Measurements from ENCODE around the gene ZNF436.

The ZNF436 gene

GRCh38 chr1:23369335-23370013, at the start of gene ZNF436:
TSS of gene ZNF436 (minus strand) at chr1:23369836. CDS start at chr1:23368005, 1,831 bp downstream.
- no peak for FAIRE-seq

- no peak for FAIRE-seq
Observed at GRCh38 chr1:23419180-23419579, 49.5 kb upstream of the ZNF436 start.

- FAIRE-seq: no peak
Observed at GRCh38 chr1:23417570-23417969, 47.9 kb upstream of the ZNF436 start.

- FAIRE-seq: no peak
Observed at GRCh38 chr1:23416964-23417363, 47.3 kb upstream of the ZNF436 start.

- no peak for FAIRE-seq
Observed at GRCh38 chr1:23408797-23409290, 39.2 kb upstream of the ZNF436 start.

- FAIRE-seq: no peak
Observed at GRCh38 chr1:23407016-23407630, 37.5 kb upstream of the ZNF436 start.

- no peak for FAIRE-seq
Observed at GRCh38 chr1:23405946-23406345, 36.3 kb upstream of the ZNF436 start.

- FAIRE-seq: no peak
Observed at GRCh38 chr1:23403735-23404486, 34.3 kb upstream of the ZNF436 start.

GRCh38 chr1:23403355-23403734, 33.7 kb upstream of the ZNF436 start:
- FAIRE-seq: no peak

- FAIRE-seq: no peak
Observed at GRCh38 chr1:23403038-23403336, 33.4 kb upstream of the ZNF436 start.

- FAIRE-seq: no peak
Observed at GRCh38 chr1:23402286-23403037, 32.8 kb upstream of the ZNF436 start.

- FAIRE-seq: no peak
Observed at GRCh38 chr1:23401313-23401712, 31.7 kb upstream of the ZNF436 start.

- FAIRE-seq: no peak
Observed at GRCh38 chr1:23400324-23401114, 30.9 kb upstream of the ZNF436 start.

GRCh38 chr1:23399229-23399628, 29.6 kb upstream of the ZNF436 start:
- FAIRE-seq: no peak

GRCh38 chr1:23397908-23398307, 28.3 kb upstream of the ZNF436 start:
- no peak for FAIRE-seq

GRCh38 chr1:23396380-23396779, 26.7 kb upstream of the ZNF436 start:
- no peak for FAIRE-seq

- FAIRE-seq: no peak
Observed at GRCh38 chr1:23395849-23396248, 26.2 kb upstream of the ZNF436 start.

GRCh38 chr1:23395154-23395724, 25.6 kb upstream of the ZNF436 start:
- no peak for FAIRE-seq

- FAIRE-seq: no peak
Observed at GRCh38 chr1:23394684-23395083, 25.0 kb upstream of the ZNF436 start.

GRCh38 chr1:23394181-23394580, 24.5 kb upstream of the ZNF436 start:
- no peak for FAIRE-seq

- no peak for FAIRE-seq
Observed at GRCh38 chr1:23393706-23394105, 24.1 kb upstream of the ZNF436 start.
